Non-pigmented ciliary epithelial cell (primary cell): ENCODE data around the gene VPS4B.
A peak's percentile ranks its signal among the peaks of the same experiment; 100 is the strongest.
"Not testable (repeated sequence)": the region's sequence is repeated elsewhere in the genome, so short reads cannot be mapped to it uniquely, and the experiment has no call there.

Source experiments
- DNase-seq: peaks from one replicate; pipeline ENCODE4 v3.0.0-alpha.2; 2010; ENCODE audit warnings: low read depth

Gene VPS4B

GRCh38 chr18:63367053-63367953, 55.0 kb downstream of the VPS4B start, which contains the start of gene KDSR:
Gene KDSR (minus strand): TSS chr18:63367206. CDS start chr18:63367118, 88 bp downstream.
- DNase-seq: peak; percentile 93

DNA sequence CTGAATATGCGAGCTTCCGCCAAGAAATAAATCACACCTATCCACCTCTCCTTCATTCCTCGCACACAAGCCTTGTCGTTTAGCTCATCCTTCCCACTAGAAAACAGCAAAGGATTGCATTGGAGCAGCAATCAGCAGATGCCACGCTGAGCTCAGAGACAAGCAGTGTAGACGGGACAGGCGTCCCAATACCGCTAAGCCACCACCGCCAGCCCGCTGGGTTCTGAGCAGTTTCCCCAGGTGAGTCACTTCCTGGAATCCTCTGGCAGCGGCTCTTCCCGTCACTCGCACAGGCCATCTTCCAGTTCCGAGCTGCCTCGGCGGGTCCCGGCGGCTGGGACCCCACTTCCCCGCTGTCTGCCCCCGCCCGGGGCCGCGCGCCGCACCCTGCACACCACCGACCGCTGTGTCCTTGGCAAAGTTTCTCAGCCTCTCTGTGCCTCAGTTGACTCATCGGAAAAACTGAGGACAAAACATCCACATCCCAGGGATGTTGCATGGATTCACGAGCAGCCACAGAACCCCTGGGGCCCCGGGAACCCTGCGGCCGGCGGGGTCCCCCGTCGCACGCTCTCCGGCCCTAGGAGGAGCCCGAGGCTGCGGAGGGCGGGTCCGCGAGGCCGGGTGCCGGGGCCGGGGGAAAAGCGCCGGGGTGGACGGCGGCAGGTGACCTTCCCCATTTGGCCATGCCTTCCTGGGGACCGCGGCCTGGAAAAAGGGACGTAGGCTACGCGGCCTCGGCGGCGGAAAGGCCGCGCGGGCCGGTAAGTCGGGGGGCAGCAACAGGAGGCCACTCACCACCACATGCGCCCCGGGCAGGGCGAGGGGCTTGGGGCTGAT, 55.8 kb downstream of the VPS4B start:
- DNase-seq: no peak

GRCh38 chr18:63365876-63366212, 56.4 kb downstream of the VPS4B start:
- no peak for DNase-seq

- DNase-seq: no peak
Observed at GRCh38 chr18:63363951-63364350, 58.3 kb downstream of the VPS4B start.

- not testable (repeated sequence) for DNase-seq
Observed at GRCh38 chr18:63363420-63363819, 58.9 kb downstream of the VPS4B start.

DNA sequence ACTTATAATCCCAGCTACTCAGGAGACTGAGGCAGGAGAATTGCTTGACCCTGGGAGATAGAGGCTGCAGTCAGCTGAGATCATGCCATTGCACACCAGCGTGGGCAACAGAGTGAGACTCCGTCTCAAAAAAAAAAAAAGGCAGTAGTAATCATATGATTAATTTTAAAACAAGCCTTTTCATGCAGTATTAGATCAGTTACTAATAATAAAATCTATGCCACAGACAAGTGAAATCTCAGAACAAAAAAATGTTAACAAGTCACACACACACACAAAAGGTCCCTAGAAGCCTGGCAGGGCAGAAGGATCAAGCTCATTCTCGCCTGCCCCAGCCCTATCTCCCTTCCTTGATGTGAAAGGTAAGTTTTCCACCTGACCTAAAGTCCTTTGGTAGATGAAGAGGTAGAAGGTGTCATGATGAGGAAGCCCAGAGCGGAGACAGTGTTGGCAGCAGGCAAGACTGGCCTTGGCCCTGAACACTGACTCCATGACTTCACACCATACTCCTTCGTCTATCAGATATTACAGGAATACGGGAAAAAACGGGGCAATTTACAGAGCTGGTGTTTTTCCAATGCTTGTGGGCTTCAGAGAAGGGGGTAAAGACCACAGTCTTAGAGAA, 65.9 kb downstream of the VPS4B start:
- DNase-seq: no peak

DNA sequence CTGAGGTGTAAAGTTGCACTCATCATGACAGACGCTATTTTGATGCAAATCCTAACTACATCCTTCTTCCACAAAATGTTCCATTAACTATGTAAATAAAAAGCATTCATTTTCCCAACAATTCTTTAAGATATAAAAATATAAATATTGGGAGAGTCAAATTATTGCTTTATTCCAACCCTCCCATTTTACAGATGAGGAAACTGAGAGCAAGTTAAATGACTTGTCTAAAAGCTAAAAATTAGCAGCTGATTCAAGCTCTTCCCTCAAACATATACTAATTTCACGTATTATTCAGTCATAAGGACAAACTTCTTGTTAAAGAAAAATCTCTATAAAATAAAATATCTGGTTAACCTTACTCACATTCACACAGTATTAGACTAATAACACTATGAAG, 72.0 kb downstream of the VPS4B start:
- no peak for DNase-seq

- no peak for DNase-seq
Observed at GRCh38 chr18:63348508-63349136, 73.7 kb downstream of the VPS4B start.

GRCh38 chr18:63346480-63347183, 75.6 kb downstream of the VPS4B start:
- DNase-seq: no peak

- no peak for DNase-seq
Observed at GRCh38 chr18:63346031-63346430, 76.2 kb downstream of the VPS4B start.

DNA sequence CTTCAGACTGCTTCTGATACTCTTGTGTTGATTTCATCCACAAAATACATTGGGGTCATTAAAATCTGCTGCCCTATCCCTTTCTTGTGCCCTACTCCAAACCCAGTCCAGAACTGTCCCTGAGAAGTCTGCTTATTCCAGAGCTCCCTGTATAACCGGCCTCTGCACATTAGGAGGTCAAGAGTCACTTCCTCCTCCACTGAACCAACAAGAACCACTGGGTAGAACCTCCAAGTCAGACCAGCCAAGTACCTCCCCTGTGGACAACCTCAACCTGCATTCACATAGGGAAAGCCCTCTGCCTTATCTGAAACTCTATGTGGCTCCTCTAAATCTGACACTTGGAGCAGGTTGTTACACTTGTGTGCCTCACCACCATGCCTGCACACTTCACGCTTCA, 77.4 kb downstream of the VPS4B start:
- DNase-seq: no peak

DNA sequence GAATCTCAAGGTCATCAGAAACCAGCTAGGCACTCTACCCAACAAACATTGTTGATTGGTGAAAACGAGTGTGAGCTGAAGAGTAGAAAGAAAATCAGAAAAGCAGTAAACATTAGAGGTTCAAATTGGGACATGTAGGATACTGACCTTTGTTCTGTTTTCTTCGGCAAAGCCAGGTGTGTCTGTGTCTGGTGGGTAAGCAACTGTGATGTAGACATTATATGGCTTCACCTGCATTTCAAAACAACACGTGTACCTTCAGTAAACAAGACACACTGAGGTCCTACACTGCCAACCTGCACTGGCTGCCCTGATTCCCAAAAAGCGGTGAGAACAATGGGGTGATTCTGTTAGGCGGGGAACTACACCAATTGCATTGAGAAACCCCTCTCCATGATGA, 78.0 kb downstream of the VPS4B start:
- DNase-seq: no peak

GRCh38 chr18:63342206-63342605, 80.1 kb downstream of the VPS4B start:
- no peak for DNase-seq

DNA sequence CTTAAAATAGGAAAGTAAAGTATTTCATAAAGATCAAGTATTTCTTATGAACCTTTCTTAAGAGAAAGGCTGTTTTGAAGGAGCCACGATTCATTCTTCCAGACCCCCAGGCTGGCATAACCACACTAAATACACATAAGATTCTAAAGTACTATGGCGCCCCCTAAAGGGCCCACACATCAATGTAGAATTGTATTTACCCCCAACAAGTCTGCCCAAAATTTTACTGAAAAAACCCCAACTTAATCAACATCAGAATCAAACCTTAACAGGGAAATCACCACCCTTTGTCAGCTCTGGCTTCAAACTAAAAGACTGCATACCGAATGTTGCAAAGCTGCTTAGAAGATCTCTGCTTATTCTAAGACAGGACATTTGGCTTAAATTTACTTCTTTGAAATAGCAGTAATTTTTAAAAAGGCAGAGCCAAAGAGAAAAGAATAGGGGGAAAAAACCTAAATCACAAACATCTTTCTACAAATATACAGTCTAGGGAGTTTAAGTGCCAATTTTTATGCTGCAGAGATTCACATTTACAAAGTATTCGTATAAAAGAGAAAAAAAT, 82.3 kb downstream of the VPS4B start:
- DNase-seq: no peak
